GM12875 (cell line): Measurements from ENCODE around the gene C1QTNF12.

Experiments
- H3K4me3 ChIP-seq: one replicate; pipeline ENCODE4 v1.5.1; 2011; ENCODE audit warnings: low read depth, low read length, control low read depth
- TF ChIP-seq, protein P1 (sequence below): IDR thresholded peaks from 2 replicates; pipeline ENCODE4 v1.5.1; 2011; ENCODE audit warnings: low read depth, mild to moderate bottlenecking, control low read depth, inconsistent platforms, low read length, moderate library complexity, borderline replicate concordance; ENCODE audit not compliant: insufficient read depth

Gene C1QTNF12

GRCh38 chr1:1229770-1230169 is 16.8 kb downstream of the C1QTNF12 start:
- H3K4me3 ChIP-seq = no peak overlapping the region

GRCh38 chr1:1228596-1229321 is 17.8 kb downstream of the C1QTNF12 start:
- TF ChIP-seq, protein P1, sequence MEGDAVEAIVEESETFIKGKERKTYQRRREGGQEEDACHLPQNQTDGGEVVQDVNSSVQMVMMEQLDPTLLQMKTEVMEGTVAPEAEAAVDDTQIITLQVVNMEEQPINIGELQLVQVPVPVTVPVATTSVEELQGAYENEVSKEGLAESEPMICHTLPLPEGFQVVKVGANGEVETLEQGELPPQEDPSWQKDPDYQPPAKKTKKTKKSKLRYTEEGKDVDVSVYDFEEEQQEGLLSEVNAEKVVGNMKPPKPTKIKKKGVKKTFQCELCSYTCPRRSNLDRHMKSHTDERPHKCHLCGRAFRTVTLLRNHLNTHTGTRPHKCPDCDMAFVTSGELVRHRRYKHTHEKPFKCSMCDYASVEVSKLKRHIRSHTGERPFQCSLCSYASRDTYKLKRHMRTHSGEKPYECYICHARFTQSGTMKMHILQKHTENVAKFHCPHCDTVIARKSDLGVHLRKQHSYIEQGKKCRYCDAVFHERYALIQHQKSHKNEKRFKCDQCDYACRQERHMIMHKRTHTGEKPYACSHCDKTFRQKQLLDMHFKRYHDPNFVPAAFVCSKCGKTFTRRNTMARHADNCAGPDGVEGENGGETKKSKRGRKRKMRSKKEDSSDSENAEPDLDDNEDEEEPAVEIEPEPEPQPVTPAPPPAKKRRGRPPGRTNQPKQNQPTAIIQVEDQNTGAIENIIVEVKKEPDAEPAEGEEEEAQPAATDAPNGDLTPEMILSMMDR = no peak
- no peak overlapping the region for H3K4me3 ChIP-seq

More at GRCh38 chr1:1229770-1230169, 16.8 kb downstream of the C1QTNF12 start:
- TF ChIP-seq, protein P1 = no peak

DNA sequence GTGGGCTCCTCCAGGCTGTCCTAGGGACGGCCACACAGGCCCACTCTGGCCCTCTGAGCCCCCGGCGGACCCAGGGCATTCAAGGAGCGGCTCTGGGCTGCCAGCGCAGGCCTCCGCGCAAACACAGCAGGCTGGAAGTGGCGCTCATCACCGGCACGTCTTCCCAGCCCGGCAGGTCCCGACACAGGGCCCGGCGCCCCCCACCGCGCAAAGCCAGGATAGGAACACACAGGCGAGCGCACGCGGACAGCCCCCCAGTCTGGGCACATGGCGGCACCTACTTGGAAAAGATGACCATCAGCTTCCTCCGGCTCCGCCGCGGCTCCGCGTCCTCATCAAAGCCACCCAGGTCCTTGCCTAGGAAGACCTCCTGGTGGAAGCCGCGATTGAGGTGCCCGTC is 18.3 kb downstream of the C1QTNF12 start:
- H3K4me3 ChIP-seq = no peak overlapping the region
- TF ChIP-seq, protein P1 = no peak

- TF ChIP-seq, protein P1 = no peak
Measured at GRCh38 chr1:1227386-1227785, 19.1 kb downstream of the C1QTNF12 start.

DNA sequence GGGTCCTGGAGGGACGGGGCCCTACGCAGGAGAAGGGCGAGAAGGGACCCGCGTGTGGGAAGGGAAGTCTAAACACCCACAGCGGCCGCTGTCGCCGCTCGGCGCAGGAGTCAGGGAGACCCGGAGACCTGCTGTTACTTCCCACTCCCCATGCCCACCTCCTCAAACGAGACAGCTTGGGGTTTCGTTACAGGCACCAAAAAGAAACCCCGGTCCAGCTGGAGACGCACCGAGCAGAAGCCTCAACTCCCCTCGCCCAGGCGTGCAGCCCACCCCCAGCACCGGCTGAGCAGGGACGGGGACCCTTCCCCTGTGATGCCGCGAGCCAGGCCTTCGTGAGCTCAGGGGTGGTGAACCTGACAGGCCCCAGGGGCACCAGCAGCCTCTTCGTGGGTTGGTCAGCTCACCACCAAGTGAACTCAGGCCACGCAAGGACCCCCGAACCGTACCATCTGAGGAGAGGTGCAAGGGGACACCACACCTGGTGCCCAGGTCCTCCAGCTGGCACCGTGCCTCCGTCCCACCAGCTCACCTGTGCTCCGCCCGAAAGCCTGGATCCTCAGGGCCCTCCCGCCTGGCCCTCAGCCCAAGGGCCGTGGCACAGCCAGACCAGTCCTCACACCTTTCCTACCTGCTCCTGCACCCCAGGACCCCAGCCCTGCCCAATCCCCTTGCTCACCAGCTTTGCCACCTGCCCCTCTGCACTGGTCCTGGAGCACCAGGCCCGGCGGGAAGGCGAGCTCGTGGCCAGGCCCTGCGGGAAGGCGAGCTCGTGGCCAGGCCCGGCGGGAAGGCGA is 19.8 kb downstream of the C1QTNF12 start:
- TF ChIP-seq, protein P1 = no peak
- H3K4me3 ChIP-seq = no peak overlapping the region

More at GRCh38 chr1:1227386-1227785, 19.1 kb downstream of the C1QTNF12 start:
- no peak overlapping the region for H3K4me3 ChIP-seq

DNA sequence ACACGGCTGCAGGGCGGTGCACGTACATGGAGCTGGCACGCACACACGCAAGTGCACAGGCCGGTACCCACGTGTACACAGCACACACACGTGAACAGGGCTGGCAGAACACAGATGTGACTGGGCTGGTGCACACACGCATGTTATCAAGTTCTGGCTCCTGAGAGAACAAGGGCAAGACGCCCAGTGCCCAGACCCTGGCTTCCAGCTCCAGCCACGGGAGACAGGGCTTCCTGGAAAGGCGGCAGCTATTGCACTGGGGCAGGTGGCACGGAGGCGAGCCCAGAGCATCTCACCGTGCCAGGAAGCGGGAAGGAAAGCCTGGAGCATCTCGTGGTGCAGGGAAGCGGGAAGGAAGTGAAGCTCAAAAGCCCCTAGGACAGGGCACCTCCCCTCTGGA is 20.6 kb downstream of the C1QTNF12 start:
- TF ChIP-seq, protein P1 = no peak
- H3K4me3 ChIP-seq = no peak overlapping the region
